ENCODE measurements around the gene TRIM22. TPM values are rescaled to one million over a fixed set of nuclear protein-coding genes. Genes with fewer than 3 reads are reported as not detected.
A peak's percentile ranks its signal among the peaks of the same experiment; 100 is the strongest.
"Not testable (repeated sequence)": the region's sequence is repeated elsewhere in the genome, so short reads cannot be mapped to it uniquely, and the experiment has no call there.

The TRIM22 gene
- total and polyA plus RNA-seq, 12 donors, result 8.1 to 52.6 (median 17.6) TPM

- H3K4me1 ChIP-seq, result peaks cover 3 to 17% (median 10%) of the 10 kb centered on the region in 9 donors
- peaks cover 0 to 41% (median 11%) of the 10 kb centered on the region in 9 donors for H3K36me3 ChIP-seq
- ATAC-seq (no peak), DNase-seq (no peak)
- H3K9me3 ChIP-seq, result peaks cover 0 to 3% (median 0%) of the 10 kb centered on the region in 11 donors
- H3K27ac ChIP-seq, result no peak overlapping the region
- H3K4me3 ChIP-seq, result no peak overlapping the region
- intact Hi-C loops (cut with DNase I), result loop anchor here in 4 of 10 donors (5.0 to 10.0 kb wide), 3 partner anchors 55 to 127 kb away; partner anchors contain the start of genes OR52N2 (in 3 of the 4) and TRIM34 (in 1 of the 4)
- no peak for TF ChIP-seq CTCF (IDR thresholded peaks at IDR 0.05)
- WGBS, 2 donors, result 96 to 97% methylated on average over 7 of the region's 7 CpGs
- H3K27me3 ChIP-seq, result no peaks in the 10 kb centered on the region
Measured at GRCh38 chr11:5679811-5680210, 9.8 kb upstream of the TRIM22 start.

- intact Hi-C loops (cut with DNase I), result loop anchor here in 4 of 10 donors (5.0 to 10.0 kb wide), 3 partner anchors 58 to 124 kb away; partner anchors contain the start of genes OR52N2 (in 3 of the 4) and TRIM34 (in 1 of the 4)
- 89 to 98% methylated on average over 33 of the region's 33 CpGs for WGBS, 2 donors
- Histone ChIP-seq H3K4me1 (peaks cover 3 to 28% (median 11%) of the 10 kb centered on the region in 9 donors), H3K36me3 (peaks cover 0 to 30% (median 6%) of the 10 kb centered on the region in 9 donors)
- not testable (repeated sequence) for H3K9me3 ChIP-seq, H3K4me3 ChIP-seq, H3K27me3 ChIP-seq, H3K27ac ChIP-seq, ATAC-seq, DNase-seq
Measured at GRCh38 chr11:5682890-5683441, 6.6 kb upstream of the TRIM22 start.

GRCh38 chr11:5683620-5684019 is 6.0 kb upstream of the TRIM22 start:
- H3K27me3 ChIP-seq, DNase-seq, ATAC-seq, H3K9me3 ChIP-seq: not testable (repeated sequence)
- Histone ChIP-seq H3K4me3 (peak overlapping the region in 8 of 10 donors; percentile 31 to 68 (median 55)), H3K27ac (peak overlapping the region in 8 of 10 donors; percentile 76 to 94 (median 88)), H3K4me1 (peaks cover 3 to 32% (median 12%) of the 10 kb centered on the region in 9 donors), H3K36me3 (peaks cover 0 to 23% (median 0%) of the 10 kb centered on the region in 9 donors)
- intact Hi-C loops (cut with DNase I), result loop anchor here in 4 of 10 donors (2.0 to 10.0 kb wide), 4 partner anchors 59 to 124 kb away; partner anchors contain the start of genes OR52N2 (in 3 of the 4) and TRIM34 (in 3 of the 4)
- WGBS, 2 donors, result 76 to 79% methylated on average over 7 of the region's 7 CpGs

- WGBS, 2 donors, result 42 to 65% methylated on average over 6 to 8 of the region's 8 CpGs
- H3K27me3 ChIP-seq, result no peaks in the 10 kb centered on the region
- no peaks in the 10 kb centered on the region for H3K9me3 ChIP-seq
- peak overlapping the region; percentile 59 to 94 (median 86) for H3K27ac ChIP-seq
- H3K36me3 ChIP-seq, result peaks cover 0 to 18% (median 0%) of the 10 kb centered on the region in 9 donors
- peaks cover 3 to 34% (median 18%) of the 10 kb centered on the region in 9 donors for H3K4me1 ChIP-seq
- DNase-seq (no peak), ATAC-seq (peak in 1 of 8 donors; percentile 1)
- intact Hi-C loops (cut with DNase I), result loop anchor here in 4 of 10 donors (2.0 to 10.0 kb wide), 4 partner anchors 59 to 123 kb away; partner anchors contain the start of genes OR52N2 (in 3 of the 4) and TRIM34 (in 3 of the 4)
- peak overlapping the region; percentile 0 to 68 (median 54) for H3K4me3 ChIP-seq
- TF ChIP-seq CTCF (IDR thresholded peaks at IDR 0.05), result no peak
Measured at GRCh38 chr11:5684036-5684645, 5.4 kb upstream of the TRIM22 start.

GRCh38 chr11:5684646-5685362 is 4.8 kb upstream of the TRIM22 start, which contains the start of gene TRIM5:
Gene TRIM5 (minus strand): TSS chr11:5685074. CDS start chr11:5680177, 4,897 bp downstream.
- Histone ChIP-seq H3K9me3 (no peaks in the 10 kb centered on the region), H3K36me3 (peaks cover 0 to 11% (median 0%) of the 10 kb centered on the region in 9 donors), H3K27me3 (no peaks in the 10 kb centered on the region), H3K4me3 (peak within 1 kb of the TSS; percentile 0 to 68 (median 54)), H3K27ac (peak within 1 kb of the TSS; percentile 59 to 94 (median 86)), H3K4me1 (peaks cover 3 to 39% (median 19%) of the 10 kb centered on the region in 9 donors)
- DNase-seq, result peak; percentile 76 to 93
- ATAC-seq, result peak; percentile 97 to 99 (median 98)
- TF ChIP-seq CTCF (IDR thresholded peaks at IDR 0.05), result peak; percentile 21 to 79 (median 53)
- intact Hi-C loops (cut with DNase I), result loop anchor here in 4 of 10 donors (2.0 to 10.0 kb wide), 4 partner anchors 60 to 122 kb away; partner anchors contain the start of genes OR52N2 (in 3 of the 4) and TRIM34 (in 3 of the 4)
- 3 to 6% methylated on average over 13 of the region's 13 CpGs for WGBS, 2 donors

All from heart right ventricle (tissue), 16 donors.